Activated CD4-positive, alpha-beta T cell treated with anti-CD3 and anti-CD28 coated beads, Interleukin-2, amount 10 ng/mL, durations not matched to agents 24 days and 14 days (primary cell): ENCODE measurements around the gene FSTL4. TPM values are rescaled to one million over a fixed set of nuclear protein-coding genes. Genes with fewer than 3 reads are reported as not detected.
A peak's percentile ranks its signal among the peaks of the same experiment; 100 is the strongest.
"Not testable (repeated sequence)": the region's sequence is repeated elsewhere in the genome, so short reads cannot be mapped to it uniquely, and the experiment has no call there.

Experiments used
- DNase-seq: peaks from one replicate; pipeline ENCODE4 v3.0.0; 2022
- H3K27ac Mint-ChIP-seq: one replicate; pipeline ENCODE4 v1.8.0; 2022; ENCODE audit warnings: mild to moderate bottlenecking, mixed read lengths
- H3K27me3 Mint-ChIP-seq: one replicate; pipeline ENCODE4 v1.8.0; 2022; ENCODE audit warnings: mixed read lengths
- H3K36me3 Mint-ChIP-seq: one replicate; pipeline ENCODE4 v1.8.0; 2022; ENCODE audit warnings: low read depth, mild to moderate bottlenecking, mixed read lengths
- H3K4me1 Mint-ChIP-seq: one replicate; pipeline ENCODE4 v1.8.0; 2021; ENCODE audit warnings: mixed read lengths
- H3K4me3 Mint-ChIP-seq: one replicate; pipeline ENCODE4 v1.8.0; 2022; ENCODE audit warnings: mild to moderate bottlenecking, moderate library complexity, mixed read lengths
- H3K9me3 Mint-ChIP-seq: one replicate; pipeline ENCODE4 v1.8.0; 2021; ENCODE audit warnings: mixed read lengths
- intact Hi-C: fragments of 100-400 bp; cut with micrococcal nuclease; formaldehyde crosslinking; loops from one replicate; pipeline ENCODE4 v1.15.1; 2023
- total RNA-seq: library from RNA; stranded (reverse); gene quantifications from 2 replicates; pipeline ENCODE4 v1.2.3, GENCODE V29; 2022

Gene FSTL4
- total RNA-seq, 1 donor from 2014 or later, result 0.42 TPM

GRCh38 chr5:133401731-133402347, 210.5 kb downstream of the FSTL4 start:
- Mint-ChIP-seq H3K4me1 (peaks cover 20% of the 10 kb centered on the region), H3K4me3 (no peak overlapping the region), H3K9me3 (no peaks in the 10 kb centered on the region), H3K27ac (no peak overlapping the region), H3K27me3 (no peaks in the 10 kb centered on the region), H3K36me3 (no peaks in the 10 kb centered on the region)
- intact Hi-C loops, result no loop called here
- DNase-seq, result peak; percentile 34

DNA sequence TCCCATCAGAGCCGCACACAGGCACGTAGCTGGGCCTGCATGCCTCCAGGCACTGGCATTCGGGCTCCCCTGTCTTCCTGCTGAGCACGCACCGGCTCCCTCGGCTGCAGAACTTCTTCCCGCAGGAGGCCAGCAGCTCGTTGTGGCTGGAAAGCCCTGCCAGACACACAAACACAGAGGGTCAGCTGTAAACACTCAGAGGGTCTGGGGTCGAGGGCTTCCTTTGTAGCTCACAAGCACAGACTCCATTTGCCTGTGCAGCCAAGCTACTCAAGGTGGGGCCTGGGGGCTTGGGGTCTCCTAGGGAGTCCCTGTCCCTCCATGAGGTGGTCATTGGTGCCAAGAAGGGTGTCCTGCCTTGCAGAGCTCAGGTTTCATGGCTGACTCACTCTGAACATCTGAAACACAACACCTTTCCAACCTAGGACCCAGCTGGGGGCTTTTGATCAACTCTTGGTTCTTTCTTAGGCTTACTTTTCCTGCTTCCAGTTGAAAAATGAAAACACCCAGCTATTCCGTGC, 211.4 kb downstream of the FSTL4 start:
- no peak overlapping the region for H3K4me3 Mint-ChIP-seq

DNA sequence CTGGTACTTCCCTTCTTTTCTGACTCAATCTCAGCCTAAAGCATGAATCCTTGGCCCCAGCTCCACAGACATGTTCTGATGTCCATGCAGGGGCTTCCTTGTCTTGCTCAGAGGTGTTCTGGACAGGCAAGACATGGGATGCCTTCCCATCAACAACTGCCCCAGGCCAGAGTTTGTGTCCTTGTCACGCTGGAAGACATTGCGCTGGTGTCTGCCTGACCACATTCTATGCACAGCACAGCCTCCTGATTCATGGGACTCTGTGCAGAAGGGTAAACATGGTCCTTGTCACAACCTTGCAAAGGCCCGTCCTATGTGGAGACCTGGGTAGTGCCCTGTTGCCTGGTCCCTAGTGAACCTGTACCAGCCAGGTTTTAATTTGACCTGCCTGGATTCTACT, 212.2 kb downstream of the FSTL4 start:
- Mint-ChIP-seq H3K4me3 (no peak overlapping the region), H3K27ac (no peak overlapping the region), H3K36me3 (no peaks in the 10 kb centered on the region), H3K27me3 (no peaks in the 10 kb centered on the region), H3K9me3 (no peaks in the 10 kb centered on the region), H3K4me1 (peaks cover 26% of the 10 kb centered on the region)
- DNase-seq, result peak; percentile 45
- intact Hi-C loops, result no loop called here

More for the DNA sequence above, 211.4 kb downstream of the FSTL4 start:
- intact Hi-C loops, result no loop called here
- Mint-ChIP-seq H3K4me1 (peaks cover 26% of the 10 kb centered on the region), H3K9me3 (no peaks in the 10 kb centered on the region), H3K27me3 (no peaks in the 10 kb centered on the region), H3K27ac (no peak overlapping the region), H3K36me3 (no peaks in the 10 kb centered on the region)
- DNase-seq, result peak; percentile 44

DNA sequence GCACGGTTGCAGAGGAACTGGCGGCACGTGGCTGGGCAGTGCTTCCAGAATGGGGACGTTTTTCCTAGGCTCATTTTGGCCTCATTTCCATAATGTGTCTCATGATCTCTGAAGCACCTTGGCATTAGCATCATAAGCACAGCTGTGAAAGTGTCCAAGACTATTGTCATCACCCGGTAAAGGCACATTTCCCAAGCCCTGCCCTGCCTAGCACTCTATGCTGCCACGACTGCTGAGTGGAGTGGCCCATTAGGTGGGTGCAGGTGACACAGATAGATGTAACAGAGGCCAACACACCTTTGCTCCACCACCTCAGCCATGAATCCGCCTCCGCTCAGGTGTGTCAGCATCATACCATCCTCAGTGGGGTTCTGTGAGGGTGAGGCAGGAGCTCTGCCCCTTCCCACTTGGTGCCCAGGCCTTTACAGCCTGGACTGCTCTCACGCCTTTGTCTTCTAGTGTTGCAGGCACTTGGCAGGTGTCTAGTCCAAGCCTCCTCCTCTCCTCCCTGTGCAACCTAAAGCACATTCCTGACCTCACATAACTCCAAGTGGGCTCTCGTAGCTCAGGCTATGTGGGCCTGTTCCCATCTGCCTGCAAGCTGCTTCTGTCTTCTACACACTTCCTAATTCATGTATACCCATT, 213.0 kb downstream of the FSTL4 start:
- peak; percentile 45 for DNase-seq
- intact Hi-C loops, result loop anchor here (10.0 kb wide), 1 partner anchor 285 kb away; no protein-coding TSS in a partner anchor
- no peak overlapping the region for H3K27ac Mint-ChIP-seq
- no peaks in the 10 kb centered on the region for H3K36me3 Mint-ChIP-seq
- no peak overlapping the region for H3K4me3 Mint-ChIP-seq
- no peaks in the 10 kb centered on the region for H3K9me3 Mint-ChIP-seq
- no peaks in the 10 kb centered on the region for H3K27me3 Mint-ChIP-seq
- peaks cover 26% of the 10 kb centered on the region for H3K4me1 Mint-ChIP-seq

GRCh38 chr5:133398646-133399101, 213.7 kb downstream of the FSTL4 start:
- Mint-ChIP-seq H3K9me3 (no peaks in the 10 kb centered on the region), H3K4me3 (no peak overlapping the region), H3K27me3 (no peaks in the 10 kb centered on the region), H3K36me3 (no peaks in the 10 kb centered on the region), H3K27ac (no peak overlapping the region), H3K4me1 (peaks cover 26% of the 10 kb centered on the region)
- intact Hi-C loops, result loop anchor here (10.0 kb wide), 1 partner anchor 284 kb away; no protein-coding TSS in a partner anchor
- DNase-seq, result peak; percentile 60

DNA sequence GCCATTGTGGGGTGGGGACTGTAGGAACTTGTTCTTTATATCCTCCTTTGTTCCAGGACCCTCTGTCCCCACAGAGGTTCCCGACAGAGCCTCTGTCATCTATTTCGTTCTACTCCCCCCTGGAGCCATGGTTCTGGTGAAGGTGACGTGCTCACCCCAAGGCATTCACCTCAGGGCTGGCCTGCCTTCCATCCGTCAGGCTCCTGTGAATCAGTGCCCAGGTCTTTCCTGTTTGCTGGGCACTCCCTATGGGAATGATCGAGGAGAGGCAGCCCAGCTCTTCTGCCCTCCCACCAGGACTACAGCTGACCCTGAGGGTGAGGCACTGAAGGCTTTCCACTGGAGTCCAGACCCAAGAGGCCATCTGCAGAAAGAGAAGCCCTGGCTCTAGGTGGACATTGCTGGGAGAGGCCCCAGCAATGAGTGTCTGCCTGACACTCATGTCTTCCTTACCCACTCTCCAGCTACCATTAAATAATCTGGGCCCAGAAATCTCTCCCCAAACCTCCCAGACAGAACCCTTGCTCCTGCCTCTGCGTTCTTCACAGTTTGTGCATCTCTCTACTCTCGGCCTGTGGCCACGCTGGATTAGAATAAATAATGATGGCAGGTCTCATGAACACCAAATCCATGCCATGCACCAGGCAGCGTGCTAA, 214.2 kb downstream of the FSTL4 start:
- H3K27me3 Mint-ChIP-seq, result no peaks in the 10 kb centered on the region
- H3K27ac Mint-ChIP-seq, result no peak overlapping the region
- peak; percentile 41 for DNase-seq
- H3K4me1 Mint-ChIP-seq, result peaks cover 26% of the 10 kb centered on the region
- H3K9me3 Mint-ChIP-seq, result no peaks in the 10 kb centered on the region
- no peak overlapping the region for H3K4me3 Mint-ChIP-seq
- intact Hi-C loops, result loop anchor here (10.0 kb wide), 1 partner anchor 283 kb away; no protein-coding TSS in a partner anchor
- no peaks in the 10 kb centered on the region for H3K36me3 Mint-ChIP-seq

DNA sequence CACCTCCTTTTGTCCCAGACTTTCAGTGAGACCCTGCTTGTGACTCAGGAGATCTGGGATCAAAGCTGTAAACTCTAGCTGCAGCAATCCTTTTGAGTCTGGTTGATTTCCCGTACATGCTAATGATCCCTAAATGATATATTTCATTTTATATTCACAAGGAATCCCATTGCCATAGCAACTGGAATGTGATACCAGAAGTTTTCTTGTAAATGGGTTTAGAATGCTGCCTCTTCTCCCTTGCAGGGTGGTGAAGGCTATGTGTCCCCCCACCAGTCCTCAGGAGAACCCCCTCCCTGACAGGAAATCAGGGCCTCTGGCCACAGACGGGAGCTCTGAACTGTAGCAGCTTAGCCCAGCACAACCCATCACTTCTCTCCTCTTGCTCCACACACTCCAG, 215.0 kb downstream of the FSTL4 start:
- no peaks in the 10 kb centered on the region for H3K27me3 Mint-ChIP-seq
- intact Hi-C loops, result loop anchor here (10.0 kb wide), 1 partner anchor 283 kb away; no protein-coding TSS in a partner anchor
- DNase-seq, result peak; percentile 53
- H3K9me3 Mint-ChIP-seq, result no peaks in the 10 kb centered on the region
- no peak overlapping the region for H3K4me3 Mint-ChIP-seq
- no peak overlapping the region for H3K27ac Mint-ChIP-seq
- peaks cover 26% of the 10 kb centered on the region for H3K4me1 Mint-ChIP-seq
- no peaks in the 10 kb centered on the region for H3K36me3 Mint-ChIP-seq

GRCh38 chr5:133396814-133397213, 215.5 kb downstream of the FSTL4 start:
- H3K4me1 Mint-ChIP-seq, result peaks cover 26% of the 10 kb centered on the region
- no peak overlapping the region for H3K4me3 Mint-ChIP-seq
- no peaks in the 10 kb centered on the region for H3K9me3 Mint-ChIP-seq
- intact Hi-C loops, result loop anchor here (10.0 kb wide), 1 partner anchor 282 kb away; no protein-coding TSS in a partner anchor
- no peak overlapping the region for H3K27ac Mint-ChIP-seq
- no peaks in the 10 kb centered on the region for H3K27me3 Mint-ChIP-seq
- H3K36me3 Mint-ChIP-seq, result no peaks in the 10 kb centered on the region
- DNase-seq, result peak; percentile 54

GRCh38 chr5:133396187-133396741, 216.1 kb downstream of the FSTL4 start:
- DNase-seq, result peak; percentile 48
- Mint-ChIP-seq H3K4me1 (peaks cover 26% of the 10 kb centered on the region), H3K27ac (no peak overlapping the region), H3K4me3 (no peak overlapping the region), H3K27me3 (no peaks in the 10 kb centered on the region), H3K9me3 (no peaks in the 10 kb centered on the region), H3K36me3 (no peaks in the 10 kb centered on the region)
- intact Hi-C loops, result loop anchor here (10.0 kb wide), 1 partner anchor 281 kb away; no protein-coding TSS in a partner anchor

DNA sequence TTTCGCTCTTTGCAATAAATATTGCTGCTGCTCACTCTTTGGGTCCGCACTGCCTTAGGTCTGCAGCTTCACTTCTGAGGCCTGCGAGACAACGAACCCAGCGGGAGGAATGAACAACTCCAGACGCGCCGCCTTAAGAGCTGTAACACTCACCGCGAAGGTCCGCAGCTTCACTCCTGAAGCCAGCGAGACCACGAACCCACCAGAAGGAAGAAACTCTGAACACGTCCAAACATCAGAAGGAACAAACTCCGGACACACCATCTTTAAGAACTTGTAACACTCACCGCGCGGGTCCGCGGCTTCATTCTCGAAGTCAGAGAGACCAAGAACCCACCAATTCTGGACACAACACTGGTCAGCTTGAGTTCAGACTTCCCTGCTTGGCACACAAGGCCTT, 217.1 kb downstream of the FSTL4 start:
- not testable (repeated sequence) for H3K4me3 Mint-ChIP-seq, H3K36me3 Mint-ChIP-seq, H3K9me3 Mint-ChIP-seq, H3K27ac Mint-ChIP-seq, H3K27me3 Mint-ChIP-seq
- H3K4me1 Mint-ChIP-seq, result peaks cover 26% of the 10 kb centered on the region
- peak; percentile 43 for DNase-seq
- intact Hi-C loops, result loop anchor here (10.0 kb wide), 1 partner anchor 280 kb away; no protein-coding TSS in a partner anchor

- not testable (repeated sequence) for H3K27me3 Mint-ChIP-seq, H3K9me3 Mint-ChIP-seq, H3K27ac Mint-ChIP-seq, H3K36me3 Mint-ChIP-seq, DNase-seq, H3K4me3 Mint-ChIP-seq
- intact Hi-C loops, result loop anchor here (10.0 kb wide), 1 partner anchor 280 kb away; no protein-coding TSS in a partner anchor
- H3K4me1 Mint-ChIP-seq, result peaks cover 23% of the 10 kb centered on the region
Measured at GRCh38 chr5:133394477-133394817, 217.9 kb downstream of the FSTL4 start.

- peak; percentile 51 for DNase-seq
- Mint-ChIP-seq H3K4me1 (peaks cover 21% of the 10 kb centered on the region), H3K9me3 (no peaks in the 10 kb centered on the region), H3K4me3 (no peak overlapping the region), H3K27ac (no peak overlapping the region), H3K27me3 (peaks cover 6% of the 10 kb centered on the region), H3K36me3 (no peaks in the 10 kb centered on the region)
- intact Hi-C loops, result loop anchor here (10.0 kb wide), 1 partner anchor 279 kb away; no protein-coding TSS in a partner anchor
Measured at GRCh38 chr5:133393776-133394476, 218.4 kb downstream of the FSTL4 start.

DNA sequence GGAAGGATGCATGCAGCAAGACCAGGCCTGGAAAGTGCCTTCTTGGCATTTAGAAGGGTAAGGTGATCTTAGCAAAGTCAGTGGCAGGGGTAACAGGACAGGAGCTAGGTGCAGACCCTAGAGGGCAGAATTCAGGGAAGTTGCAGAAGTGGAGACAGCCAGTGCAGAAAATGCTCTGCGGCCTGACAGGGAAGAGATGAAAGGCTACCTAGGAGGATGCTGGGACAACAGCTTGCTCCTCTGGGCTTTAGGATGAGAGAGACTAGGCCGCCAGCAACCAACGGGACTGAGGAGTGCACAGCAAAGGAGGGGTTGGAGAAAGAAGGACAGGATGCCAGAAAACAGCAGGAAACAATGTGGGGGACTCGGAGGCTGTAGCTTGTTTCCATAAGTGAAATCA, 219.9 kb downstream of the FSTL4 start:
- Mint-ChIP-seq H3K4me1 (peaks cover 8% of the 10 kb centered on the region), H3K27ac (no peak overlapping the region), H3K36me3 (no peaks in the 10 kb centered on the region), H3K4me3 (no peak overlapping the region), H3K27me3 (peaks cover 15% of the 10 kb centered on the region), H3K9me3 (no peaks in the 10 kb centered on the region)
- intact Hi-C loops, result loop anchor here (10.0 kb wide), 1 partner anchor 278 kb away; no protein-coding TSS in a partner anchor
- DNase-seq, result no peak
